ENCODE data around the gene POPDC3. TPM values are rescaled to one million over a fixed set of nuclear protein-coding genes. Genes with fewer than 3 reads are reported as not detected.

The POPDC3 gene
- total RNA-seq, 4 donors from 2014 or later = 0.79 to 1.8 TPM; not detected in 2

DNA sequence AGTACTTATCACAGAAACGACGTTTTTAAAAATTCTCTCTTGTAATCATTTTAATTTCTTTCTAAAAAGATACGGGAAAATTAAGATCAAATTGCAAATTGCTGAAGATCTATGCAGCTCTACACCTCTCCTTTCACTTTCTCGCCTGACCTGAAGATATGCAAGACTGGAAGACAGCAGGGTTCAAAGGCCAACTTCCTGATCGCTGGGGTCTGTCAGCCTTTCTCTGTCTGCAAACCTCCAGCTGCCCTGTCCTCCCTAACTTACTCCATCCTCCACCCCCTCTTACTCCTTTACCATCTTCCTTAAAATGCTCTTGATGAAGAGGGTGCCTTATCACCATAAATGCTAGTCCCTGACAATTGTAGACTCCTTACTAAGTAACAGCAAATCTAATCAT, 63.7 kb downstream of the POPDC3 start:
- no peak overlapping the region for H3K4me3 ChIP-seq
- H3K27ac ChIP-seq = no peak overlapping the region
- in situ Hi-C loops (cut with MboI; ENCODE audit: low pct_ligation_motif_present in 1 of 4, low pct_unique_long_range_greater_than_20kb in 1 of 4, low sequenced_read_pairs in 3 of 4) (no loop called here), intact Hi-C loops (cut with DNase I; ENCODE audit: low total_unique reads) (no loop called here)
- no peaks in the 10 kb centered on the region for H3K27me3 ChIP-seq
- 73 to 75% methylated on average over 5 of the region's 5 CpGs for WGBS, 2 donors (ENCODE audit: low coverage in 1 of 2)
- no peak for DNase-seq
- no peaks in the 10 kb centered on the region for H3K9me3 ChIP-seq
- TF ChIP-seq EP300 (IDR thresholded peaks at IDR 0.05; ENCODE audit: low read depth) (no peak), POLR2AphosphoS5 (IDR thresholded peaks at IDR 0.05) (no peak), POLR2A (IDR thresholded peaks at IDR 0.05) (no peak)
- TF ChIP-seq, protein P1, sequence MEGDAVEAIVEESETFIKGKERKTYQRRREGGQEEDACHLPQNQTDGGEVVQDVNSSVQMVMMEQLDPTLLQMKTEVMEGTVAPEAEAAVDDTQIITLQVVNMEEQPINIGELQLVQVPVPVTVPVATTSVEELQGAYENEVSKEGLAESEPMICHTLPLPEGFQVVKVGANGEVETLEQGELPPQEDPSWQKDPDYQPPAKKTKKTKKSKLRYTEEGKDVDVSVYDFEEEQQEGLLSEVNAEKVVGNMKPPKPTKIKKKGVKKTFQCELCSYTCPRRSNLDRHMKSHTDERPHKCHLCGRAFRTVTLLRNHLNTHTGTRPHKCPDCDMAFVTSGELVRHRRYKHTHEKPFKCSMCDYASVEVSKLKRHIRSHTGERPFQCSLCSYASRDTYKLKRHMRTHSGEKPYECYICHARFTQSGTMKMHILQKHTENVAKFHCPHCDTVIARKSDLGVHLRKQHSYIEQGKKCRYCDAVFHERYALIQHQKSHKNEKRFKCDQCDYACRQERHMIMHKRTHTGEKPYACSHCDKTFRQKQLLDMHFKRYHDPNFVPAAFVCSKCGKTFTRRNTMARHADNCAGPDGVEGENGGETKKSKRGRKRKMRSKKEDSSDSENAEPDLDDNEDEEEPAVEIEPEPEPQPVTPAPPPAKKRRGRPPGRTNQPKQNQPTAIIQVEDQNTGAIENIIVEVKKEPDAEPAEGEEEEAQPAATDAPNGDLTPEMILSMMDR (IDR thresholded peaks at IDR 0.05) = no peak
- H3K4me1 ChIP-seq = no peaks in the 10 kb centered on the region
- no peaks in the 10 kb centered on the region for H3K36me3 ChIP-seq

DNA sequence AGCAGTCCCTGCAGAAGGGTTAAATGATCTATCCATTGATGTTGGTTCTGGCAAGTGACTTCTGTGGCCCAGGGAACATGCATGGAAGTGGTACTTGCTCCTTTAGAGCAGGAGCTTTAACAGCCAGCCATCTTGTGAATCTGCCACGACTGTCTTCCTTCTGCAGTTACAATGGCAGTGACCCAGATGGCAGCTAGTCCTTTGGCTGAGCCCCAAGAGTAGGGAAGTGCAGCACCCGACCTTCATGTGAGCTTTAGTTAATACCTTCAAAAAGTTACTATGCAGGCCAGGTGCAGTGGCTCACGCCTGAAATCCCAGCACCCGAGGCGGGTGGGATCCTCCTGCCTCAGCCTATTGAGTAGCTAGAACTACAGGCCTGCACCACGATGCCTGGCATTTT, 66.4 kb downstream of the POPDC3 start:
- intact Hi-C loops (cut with DNase I; ENCODE audit: low total_unique reads) (no loop called here), in situ Hi-C loops (cut with MboI; ENCODE audit: low pct_ligation_motif_present in 1 of 4, low pct_unique_long_range_greater_than_20kb in 1 of 4, low sequenced_read_pairs in 3 of 4) (no loop called here)
- H3K36me3 ChIP-seq = no peaks in the 10 kb centered on the region
- DNase-seq = no peak
- no peaks in the 10 kb centered on the region for H3K9me3 ChIP-seq
- WGBS, 2 donors (ENCODE audit: low coverage in 1 of 2) = 40 to 58% methylated on average over 1 to 6 of the region's 6 CpGs
- no peak overlapping the region for H3K4me3 ChIP-seq
- TF ChIP-seq POLR2A (IDR thresholded peaks at IDR 0.05) (no peak), POLR2AphosphoS5 (IDR thresholded peaks at IDR 0.05) (no peak), EP300 (IDR thresholded peaks at IDR 0.05; ENCODE audit: low read depth) (no peak)
- TF ChIP-seq, protein P1 (IDR thresholded peaks at IDR 0.05) = no peak
- H3K27ac ChIP-seq = no peak overlapping the region
- H3K27me3 ChIP-seq = no peaks in the 10 kb centered on the region
- H3K4me1 ChIP-seq = peaks cover 0 to 4% (median 0%) of the 10 kb centered on the region in 4 donors

DNA sequence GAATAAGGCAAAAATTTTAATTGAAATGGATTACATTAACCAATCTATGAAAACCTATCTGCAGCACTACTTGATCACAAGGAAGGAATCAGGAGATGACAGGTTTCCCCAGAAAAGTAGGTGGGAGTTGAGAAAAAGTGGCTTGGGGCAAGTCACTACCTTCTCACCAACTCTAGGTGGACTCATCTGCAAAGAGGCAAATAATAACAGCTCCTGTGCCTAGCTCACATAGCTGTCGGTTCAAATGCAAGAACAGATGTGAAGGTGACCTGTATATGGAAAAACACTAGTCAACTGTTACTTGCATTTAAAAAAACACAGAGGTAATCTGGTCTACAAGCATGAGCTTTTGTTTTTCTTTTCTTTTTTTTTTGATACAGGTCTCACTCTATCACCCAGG, 67.2 kb downstream of the POPDC3 start:
- TF ChIP-seq EP300 (IDR thresholded peaks at IDR 0.05; ENCODE audit: low read depth) (no peak), POLR2AphosphoS5 (IDR thresholded peaks at IDR 0.05) (no peak), POLR2A (IDR thresholded peaks at IDR 0.05) (no peak)
- TF ChIP-seq, protein P1 (IDR thresholded peaks at IDR 0.05) = no peak
- H3K4me3 ChIP-seq = no peak overlapping the region
- 81% methylated on average over 1 of the region's 1 CpG; no CpG with 5 or more reads in 1 of the 2 donors for WGBS, 2 donors (ENCODE audit: low coverage in 1 of 2)
- no peaks in the 10 kb centered on the region for H3K27me3 ChIP-seq
- no peak for DNase-seq
- no peaks in the 10 kb centered on the region for H3K9me3 ChIP-seq
- H3K27ac ChIP-seq = no peak overlapping the region
- intact Hi-C loops (cut with DNase I; ENCODE audit: low total_unique reads) (no loop called here), in situ Hi-C loops (cut with MboI; ENCODE audit: low pct_ligation_motif_present in 1 of 4, low pct_unique_long_range_greater_than_20kb in 1 of 4, low sequenced_read_pairs in 3 of 4) (no loop called here)
- H3K4me1 ChIP-seq = peaks cover 0 to 11% (median 4%) of the 10 kb centered on the region in 4 donors
- H3K36me3 ChIP-seq = no peaks in the 10 kb centered on the region

- Histone ChIP-seq H3K9me3 (no peaks in the 10 kb centered on the region), H3K27ac (no peak overlapping the region), H3K27me3 (no peaks in the 10 kb centered on the region), H3K4me1 (peaks cover 0 to 16% (median 7%) of the 10 kb centered on the region in 4 donors), H3K4me3 (no peak overlapping the region), H3K36me3 (no peaks in the 10 kb centered on the region)
- no peak for DNase-seq
- TF ChIP-seq POLR2AphosphoS5 (IDR thresholded peaks at IDR 0.05) (no peak), EP300 (IDR thresholded peaks at IDR 0.05; ENCODE audit: low read depth) (no peak), POLR2A (IDR thresholded peaks at IDR 0.05) (no peak)
- TF ChIP-seq, protein P1 (IDR thresholded peaks at IDR 0.05) = no peak
- in situ Hi-C loops (cut with MboI; ENCODE audit: low pct_ligation_motif_present in 1 of 4, low pct_unique_long_range_greater_than_20kb in 1 of 4, low sequenced_read_pairs in 3 of 4) (no loop called here), intact Hi-C loops (cut with DNase I; ENCODE audit: low total_unique reads) (no loop called here)
- WGBS, 2 donors (ENCODE audit: low coverage in 1 of 2) = 85 to 96% methylated on average over 2 of the region's 2 CpGs
These were observed 67.9 kb downstream of the POPDC3 start for GRCh38 chr6:105111871-105112270.

Data from transverse colon (tissue), 4 donors.